H9 (cell line): ENCODE measurements around the gene SSX2IP. TPM values are rescaled to one million over a fixed set of nuclear protein-coding genes. Genes with fewer than 3 reads are reported as not detected.

Experiments
- DNase-seq: peaks from one replicate; pipeline ENCODE4 v3.0.0-alpha.2; 2017
- H2AFZ ChIP-seq: one replicate; pipeline ENCODE4 v1.6.1; 2013; ENCODE audit warnings: mild to moderate bottlenecking, low read length, control low read depth, moderate library complexity
- H2AK5ac ChIP-seq: 2 replicates; pipeline ENCODE4 v1.6.1; 2013; ENCODE audit warnings: low read length, control low read depth, mixed read lengths; ENCODE audit not compliant: insufficient read length
- H2BK120ac ChIP-seq: one replicate; pipeline ENCODE4 v1.6.1; 2013; ENCODE audit warnings: low read depth, mild to moderate bottlenecking, low read length, control low read depth, inconsistent platforms; ENCODE audit not compliant: poor library complexity, severe bottlenecking
- H2BK12ac ChIP-seq: 2 replicates; pipeline ENCODE4 v1.6.1; 2013; ENCODE audit warnings: low read length, control low read depth, mixed read lengths, low read depth; ENCODE audit not compliant: insufficient read length
- H2BK15ac ChIP-seq: 2 replicates; pipeline ENCODE4 v1.6.1; 2013; ENCODE audit warnings: low read depth, low read length, control low read depth
- H2BK20ac ChIP-seq: one replicate; pipeline ENCODE4 v1.6.1; 2013; ENCODE audit warnings: low read depth, mild to moderate bottlenecking, low read length, control low read depth, inconsistent platforms; ENCODE audit not compliant: poor library complexity, severe bottlenecking
- H2BK5ac ChIP-seq: 2 replicates; pipeline ENCODE4 v1.6.1; 2013; ENCODE audit warnings: low read length, control low read depth, mixed read lengths; ENCODE audit not compliant: insufficient read length
- H3K14ac ChIP-seq: 2 replicates; pipeline ENCODE4 v1.6.1; 2013; ENCODE audit warnings: low read length, control low read depth; ENCODE audit not compliant: insufficient read depth
- H3K18ac ChIP-seq: 2 replicates; pipeline ENCODE4 v1.6.1; 2013; ENCODE audit warnings: low read depth, mild to moderate bottlenecking, mixed read lengths, low read length, control low read depth; ENCODE audit not compliant: insufficient read length
- H3K23ac ChIP-seq: 2 replicates; pipeline ENCODE4 v1.6.1; 2013; ENCODE audit warnings: low read length, control low read depth, mixed read lengths, low read depth; ENCODE audit not compliant: insufficient read length
- H3K23me2 ChIP-seq: 2 replicates; pipeline ENCODE4 v1.6.1; 2013; ENCODE audit warnings: low read depth, mild to moderate bottlenecking, mixed read lengths, low read length, control low read depth; ENCODE audit not compliant: insufficient read length, poor library complexity, severe bottlenecking
- H3K27ac ChIP-seq: 2 replicates; pipeline ENCODE4 v1.5.1; 2013; ENCODE audit warnings: low read length, control low read depth, mixed read lengths, low read depth; ENCODE audit not compliant: insufficient read length
- H3K27me3 ChIP-seq: 2 replicates; pipeline ENCODE4 v1.6.1; 2013; ENCODE audit warnings: low read length, control low read depth, inconsistent platforms; ENCODE audit not compliant: insufficient read depth
- H3K4ac ChIP-seq: 2 replicates; pipeline ENCODE4 v1.6.1; 2013; ENCODE audit warnings: low read depth, mild to moderate bottlenecking, control low read depth, inconsistent platforms, low read length, moderate library complexity
- H3K4me1 ChIP-seq: 2 replicates; pipeline ENCODE4 v1.6.1; 2013; ENCODE audit warnings: low read length, control low read depth, inconsistent platforms; ENCODE audit not compliant: insufficient read depth
- H3K4me2 ChIP-seq: 2 replicates; pipeline ENCODE4 v1.6.1; 2013; ENCODE audit warnings: low read length, control low read depth, mixed read lengths; ENCODE audit not compliant: insufficient read length, insufficient read depth
- H3K56ac ChIP-seq: 2 replicates; pipeline ENCODE4 v1.6.1; 2013; ENCODE audit warnings: low read depth, mild to moderate bottlenecking, mixed read lengths, low read length, control low read depth; ENCODE audit not compliant: insufficient read length
- H3K79me1 ChIP-seq: 2 replicates; pipeline ENCODE4 v1.6.1; 2013; ENCODE audit warnings: low read depth, mild to moderate bottlenecking, moderate library complexity, low read length, control low read depth, inconsistent platforms; ENCODE audit not compliant: insufficient read depth, poor library complexity, severe bottlenecking
- H3K79me2 ChIP-seq: 2 replicates; pipeline ENCODE4 v1.6.1; 2013; ENCODE audit warnings: low read length, control low read depth, inconsistent platforms; ENCODE audit not compliant: insufficient read depth
- H3K9ac ChIP-seq: 2 replicates; pipeline ENCODE4 v1.6.1; 2013; ENCODE audit warnings: low read length, control low read depth, mixed read lengths; ENCODE audit not compliant: insufficient read length; ENCODE audit errors: extremely low read depth
- H3K9me3 ChIP-seq: one replicate; pipeline ENCODE4 v1.6.1; 2013; ENCODE audit warnings: low read depth, low read length, inconsistent platforms; ENCODE audit not compliant: control insufficient read depth
- H3T11ph ChIP-seq: one replicate; pipeline ENCODE4 v1.6.1; 2013; ENCODE audit warnings: mild to moderate bottlenecking, low read length, control low read depth, inconsistent platforms
- H4K20me1 ChIP-seq: one replicate; pipeline ENCODE4 v1.6.1; 2013; ENCODE audit not compliant: control insufficient read depth, insufficient read length, insufficient read depth
- H4K5ac ChIP-seq: 2 replicates; pipeline ENCODE4 v1.6.1; 2013; ENCODE audit warnings: low read depth, mild to moderate bottlenecking, mixed read lengths, low read length, control low read depth; ENCODE audit not compliant: insufficient read length
- H4K8ac ChIP-seq: replicated peaks from 2 replicates; pipeline ENCODE4 v1.6.1; 2013; ENCODE audit warnings: low read length, control low read depth, mixed read lengths, low read depth; ENCODE audit not compliant: insufficient read length
- H4K91ac ChIP-seq: 2 replicates; pipeline ENCODE4 v1.6.1; 2013; ENCODE audit warnings: low read depth, mild to moderate bottlenecking, moderate library complexity, mixed read lengths, low read length, control low read depth; ENCODE audit not compliant: insufficient read length
- H3K27ac Mint-ChIP-seq, 3 experiments: 2 replicates in 2 of 3; 3 replicates in 1 of 3; pipeline ENCODE4 v1.8.0; 2020 to 2021; ENCODE audit warnings: mixed read lengths in 3 of 3, mild to moderate bottlenecking in 1 of 3, moderate library complexity in 1 of 3
- H3K27me3 Mint-ChIP-seq: 2 replicates; pipeline ENCODE4 v1.8.0; 2021; ENCODE audit warnings: low read depth, mild to moderate bottlenecking, moderate library complexity, mixed read lengths
- H3K36me3 Mint-ChIP-seq, 3 experiments: 2 replicates in 2 of 3; 3 replicates in 1 of 3; pipeline ENCODE4 v1.8.0; 2020 to 2021; ENCODE audit warnings: low read depth in 3 of 3, mixed read lengths in 3 of 3; ENCODE audit not compliant: insufficient read depth in 1 of 3
- H3K4me1 Mint-ChIP-seq, 2 experiments: 2 replicates each; pipeline ENCODE4 v1.8.0; 2020; ENCODE audit warnings: mixed read lengths in 2 of 2
- H3K4me3 Mint-ChIP-seq, 2 experiments: 2 replicates in 1 of 2; 3 replicates in 1 of 2; pipeline ENCODE4 v1.8.0; 2020 to 2021; ENCODE audit warnings: mild to moderate bottlenecking in 2 of 2, mixed read lengths in 2 of 2, moderate library complexity in 1 of 2
- H3K9me3 Mint-ChIP-seq, 2 experiments: 2 replicates in 1 of 2; 3 replicates in 1 of 2; pipeline ENCODE4 v1.8.0; 2020; ENCODE audit warnings: mild to moderate bottlenecking in 2 of 2, mixed read lengths in 2 of 2, moderate library complexity in 1 of 2
- WGBS: extraction: QIAGEN DNeasy Blood & Tissue Kit; methylation state at CpG from one replicate; pipeline ENCODE4 v1.1.7; 2013; ENCODE audit warnings: missing lambda C conversion rate, low lambda C conversion rate, mixed read lengths; ENCODE audit not compliant: insufficient read length; ENCODE audit errors: extremely low coverage; 5-methylcytosine and 5-hydroxymethylcytosine counted together
- total RNA-seq: library from RNA; stranded (reverse); gene quantifications from 2 replicates; pipeline ENCODE4 v1.2.1, GENCODE V29; 2021
- TF ChIP-seq, protein P1 (sequence below): fragments of 200-600 bp; sonication (generic); conservative IDR thresholded peaks from 3 replicates; pipeline ENCODE4 v1.8.0; 2021; ENCODE audit warnings: antibody characterized with exemption, mild to moderate bottlenecking

The SSX2IP gene
- total RNA-seq, 1 experiment from 2014 or later = 19.6 TPM

DNA sequence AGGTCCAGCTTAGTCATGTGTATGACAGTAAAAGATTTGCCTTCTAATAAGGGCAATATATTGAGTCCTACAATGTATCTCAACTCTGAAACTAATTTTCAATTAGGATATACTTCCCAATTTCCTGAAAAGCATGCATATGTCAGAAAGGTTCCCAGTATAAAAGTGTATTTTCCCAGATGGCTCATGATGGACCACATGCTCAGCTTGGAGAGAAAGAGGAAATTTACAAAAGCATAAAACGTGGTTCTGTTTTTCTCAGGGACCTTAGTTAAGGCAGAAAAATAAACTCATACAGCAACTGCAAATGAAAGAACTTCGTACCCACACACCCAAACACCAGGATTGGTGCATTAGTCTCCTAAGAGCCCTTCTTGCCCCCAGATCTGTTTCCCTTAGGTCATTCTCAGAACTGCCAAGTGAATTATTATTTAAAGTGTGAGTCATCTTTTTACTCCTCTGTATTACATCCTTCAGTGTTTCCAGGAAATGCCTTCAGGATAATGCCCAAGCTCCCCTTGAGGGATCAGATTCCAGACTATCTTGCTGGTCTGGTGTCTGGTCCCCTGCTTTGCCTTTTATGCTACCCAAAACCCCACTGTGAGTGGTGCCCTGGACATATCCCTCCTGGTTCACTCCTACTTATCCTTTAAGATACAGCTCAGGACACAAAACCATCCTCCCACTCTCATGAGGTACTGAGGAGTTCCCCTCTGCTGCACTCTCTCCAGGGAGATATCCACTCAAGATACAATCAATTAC lies 57.4 kb downstream of the SSX2IP start:
- Histone ChIP-seq H4K20me1 (no peaks in the 10 kb centered on the region), H3K4me2 (no peak overlapping the region), H4K91ac (no peak overlapping the region), H2AFZ (no peak overlapping the region), H3K27me3 (no peaks in the 10 kb centered on the region), H2BK12ac (no peak overlapping the region), H3K9ac (no peak overlapping the region), H3K4me1 (no peaks in the 10 kb centered on the region; the same call in 1 of the 2 replicates), H3K27ac (no peak overlapping the region), H4K5ac (no peak overlapping the region), H3K4ac (no peak overlapping the region), H3K23me2 (no peaks in the 10 kb centered on the region), H2AK5ac (no peak overlapping the region), H3K79me1 (no peaks in the 10 kb centered on the region), H2BK5ac (no peak overlapping the region), H3K18ac (no peak overlapping the region), H2BK15ac (no peak overlapping the region), H2BK120ac (no peak overlapping the region), H3K14ac (no peak overlapping the region), H3K9me3 (no peaks in the 10 kb centered on the region), H3K23ac (no peak overlapping the region), H3T11ph (no peak overlapping the region), H3K56ac (no peak overlapping the region), H3K79me2 (no peaks in the 10 kb centered on the region), H2BK20ac (no peak overlapping the region), H4K8ac (no peak overlapping the region)
- TF ChIP-seq, protein P1, sequence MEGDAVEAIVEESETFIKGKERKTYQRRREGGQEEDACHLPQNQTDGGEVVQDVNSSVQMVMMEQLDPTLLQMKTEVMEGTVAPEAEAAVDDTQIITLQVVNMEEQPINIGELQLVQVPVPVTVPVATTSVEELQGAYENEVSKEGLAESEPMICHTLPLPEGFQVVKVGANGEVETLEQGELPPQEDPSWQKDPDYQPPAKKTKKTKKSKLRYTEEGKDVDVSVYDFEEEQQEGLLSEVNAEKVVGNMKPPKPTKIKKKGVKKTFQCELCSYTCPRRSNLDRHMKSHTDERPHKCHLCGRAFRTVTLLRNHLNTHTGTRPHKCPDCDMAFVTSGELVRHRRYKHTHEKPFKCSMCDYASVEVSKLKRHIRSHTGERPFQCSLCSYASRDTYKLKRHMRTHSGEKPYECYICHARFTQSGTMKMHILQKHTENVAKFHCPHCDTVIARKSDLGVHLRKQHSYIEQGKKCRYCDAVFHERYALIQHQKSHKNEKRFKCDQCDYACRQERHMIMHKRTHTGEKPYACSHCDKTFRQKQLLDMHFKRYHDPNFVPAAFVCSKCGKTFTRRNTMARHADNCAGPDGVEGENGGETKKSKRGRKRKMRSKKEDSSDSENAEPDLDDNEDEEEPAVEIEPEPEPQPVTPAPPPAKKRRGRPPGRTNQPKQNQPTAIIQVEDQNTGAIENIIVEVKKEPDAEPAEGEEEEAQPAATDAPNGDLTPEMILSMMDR = no peak
- Mint-ChIP-seq H3K9me3 (peaks cover 6% of the 10 kb centered on the region in 2 experiments), H3K4me1 (peaks cover 9 to 13% of the 10 kb centered on the region in 2 experiments; a peak in 3 of 4 replicates), H3K27ac (no peak overlapping the region), H3K36me3 (peaks cover 0 to 2% (median 0%) of the 10 kb centered on the region in 3 experiments; a peak in 4 of 7 replicates), H3K27me3 (no peaks in the 10 kb centered on the region), H3K4me3 (no peak overlapping the region)
- no peak for DNase-seq
- WGBS = no CpG with 5 or more reads among the region's 2 CpGs
